Measurements from ENCODE around the gene CDHR5.

CDHR5 gene

GRCh38 chr11:608791-609251, 15.9 kb downstream of the CDHR5 start:
- no peak for DNase-seq

- DNase-seq = no peak
Measured at GRCh38 chr11:607971-608659, 16.6 kb downstream of the CDHR5 start.

- DNase-seq = no peak
Measured at GRCh38 chr11:607020-607780, 17.6 kb downstream of the CDHR5 start.

- no peak for DNase-seq
Measured at GRCh38 chr11:606245-606644, 18.5 kb downstream of the CDHR5 start.

GRCh38 chr11:605286-606129, 19.2 kb downstream of the CDHR5 start:
- no peak for DNase-seq

GRCh38 chr11:603154-603553, 21.6 kb downstream of the CDHR5 start:
- no peak for DNase-seq

- DNase-seq = no peak
Measured at GRCh38 chr11:601573-602245, 23.0 kb downstream of the CDHR5 start.

GRCh38 chr11:598005-598680, 26.6 kb downstream of the CDHR5 start:
- no peak for DNase-seq

GRCh38 chr11:597166-597725, 27.5 kb downstream of the CDHR5 start:
- no peak for DNase-seq

GRCh38 chr11:596374-596773, 28.4 kb downstream of the CDHR5 start:
- no peak for DNase-seq

GRCh38 chr11:595400-595799, 29.4 kb downstream of the CDHR5 start:
- DNase-seq = no peak

- DNase-seq = no peak
Measured at GRCh38 chr11:593347-593746, 31.4 kb downstream of the CDHR5 start.

GRCh38 chr11:592918-593317, 31.8 kb downstream of the CDHR5 start:
- no peak for DNase-seq

- DNase-seq = no peak
Measured at GRCh38 chr11:592501-592900, 32.3 kb downstream of the CDHR5 start.

- DNase-seq = no peak
Measured at GRCh38 chr11:590997-591396, 33.8 kb downstream of the CDHR5 start.

- no peak for DNase-seq
Measured at GRCh38 chr11:589798-590197, 35.0 kb downstream of the CDHR5 start.

GRCh38 chr11:587978-588380, 36.8 kb downstream of the CDHR5 start:
- DNase-seq = peak; percentile 72

GRCh38 chr11:587546-587945, 37.2 kb downstream of the CDHR5 start:
- DNase-seq = no peak

GRCh38 chr11:586376-587316, 38.1 kb downstream of the CDHR5 start:
- DNase-seq = no peak

- DNase-seq = no peak
Measured at GRCh38 chr11:584287-584686, 40.5 kb downstream of the CDHR5 start.

- DNase-seq = no peak
Measured at GRCh38 chr11:581752-582151, 43.0 kb downstream of the CDHR5 start.
